Kidney (tissue), 14 donors: ENCODE measurements around the gene FAM32A. TPM values are rescaled to one million over a fixed set of nuclear protein-coding genes. Genes with fewer than 3 reads are reported as not detected.

Source experiments
- DNase-seq, 5 donors: peaks; one replicate each; pipeline ENCODE4 v3.0.0-alpha.2; 2013 to 2020
- FAIRE-seq: peaks from 2 replicates; lab custom pipeline; 2012; peaks lifted over from hg19 to GRCh38; lab: Jason Lieb, UNC
- H3K27ac ChIP-seq, 2 donors: one replicate each; pipeline ENCODE4 v1.7.0; 2013; ENCODE audit warnings: low read depth in 2 of 2, low read length in 2 of 2, inconsistent platforms in 1 of 2
- H3K27me3 ChIP-seq: one replicate; pipeline ENCODE4 v1.7.1; 2013; ENCODE audit warnings: low read length, inconsistent platforms; ENCODE audit not compliant: control insufficient read depth, insufficient read depth
- H3K36me3 ChIP-seq, 3 donors: one replicate each; pipeline versions ENCODE4 v1.7.0 to v1.7.1; 2013; ENCODE audit warnings: low read length in 3 of 3, control low read depth in 1 of 3, inconsistent platforms in 1 of 3; ENCODE audit not compliant: insufficient read depth in 3 of 3, control insufficient read depth in 2 of 3
- H3K4me1 ChIP-seq, 3 donors: one replicate each; pipeline versions ENCODE4 v1.7.0 to v1.7.1; 2013; ENCODE audit warnings: low read length in 3 of 3, inconsistent platforms in 1 of 3, low read depth in 1 of 3; ENCODE audit not compliant: control insufficient read depth in 2 of 3, insufficient read depth in 2 of 3
- H3K4me3 ChIP-seq, 3 donors: one replicate each; pipeline versions ENCODE4 v1.7.0 to v1.8.1; 2013; ENCODE audit warnings: low read length in 3 of 3, control low read depth in 1 of 3, inconsistent platforms in 1 of 3
- H3K9ac ChIP-seq, 3 donors: one replicate each; pipeline versions ENCODE4 v1.7.0 to v1.7.1; 2013; ENCODE audit warnings: low read length in 3 of 3, control low read depth in 1 of 3, inconsistent platforms in 1 of 3
- H3K9me3 ChIP-seq, 3 donors: one replicate each; pipeline versions ENCODE4 v1.7.0 to v1.7.1; 2013; ENCODE audit warnings: low read length in 3 of 3, control low read depth in 1 of 3, inconsistent platforms in 1 of 3; ENCODE audit not compliant: control insufficient read depth in 2 of 3, insufficient read depth in 1 of 3
- CTCF ChIP-seq: IDR thresholded peaks from 3 replicates; pipeline ENCODE4 v1.5.1; 2012; ENCODE audit warnings: mild to moderate bottlenecking, moderate library complexity, borderline replicate concordance; ENCODE audit not compliant: insufficient read depth; ENCODE audit errors: extremely low read depth
- intact Hi-C: fragments of 100-400 bp; cut with DNase I; formaldehyde crosslinking; loops from one replicate; pipeline ENCODE4 v1.11.1; 2022
- polyA plus RNA-seq: library from polyadenylated mRNA; stranded (reverse); fragments of 350-450 nt; fragmentation: Illumina TruSeq; extraction: RNeasy Lipid Tissue Mini Kit (QIAGEN cat#74804); gene quantifications from one replicate; pipeline ENCODE4 v1.2.3, GENCODE V29; 2014; ENCODE audit warnings: low read depth, low replicate concordance; ENCODE audit not compliant: insufficient read depth
- total RNA-seq: library from RNA; stranded (reverse); fragmentation: NEBNext Ultra II Directional; extraction: Animal tissue kit (Norgen Biotek cat#: 25700); gene quantifications from one replicate; pipeline ENCODE4 v1.2.1, GENCODE V29; 2021
- donor health status: control.
- donor health status: control.
- donor health status: control.
- donor health status: control.
- donor health status: control.
- donor health status: DM: yes; HTN: yes; CAD: no.
- donor health status: Normal renal cell carcinoma (clear cell type).

Gene FAM32A
- total and polyA plus RNA-seq, 2 donors from 2014 or later, result 53.5 to 105 TPM

GRCh38 chr19:16234552-16235445, 49.6 kb downstream of the FAM32A start:
- Histone ChIP-seq H3K9me3 (no peaks in the 10 kb centered on the region), H3K9ac (no peak overlapping the region), H3K4me3 (no peak overlapping the region), H3K27ac (no peak overlapping the region), H3K27me3 (no peaks in the 10 kb centered on the region), H3K4me1 (no peaks in the 10 kb centered on the region), H3K36me3 (peaks cover 0 to 29% (median 11%) of the 10 kb centered on the region in 3 donors)
- DNase-seq, result no peak
- no peak for FAIRE-seq
- no peak for TF ChIP-seq CTCF
- intact Hi-C loops, result no loop called here

- H3K9me3 ChIP-seq, result no peaks in the 10 kb centered on the region
- DNase-seq, result no peak
- peaks cover 0 to 19% (median 9%) of the 10 kb centered on the region in 3 donors for H3K36me3 ChIP-seq
- no peak overlapping the region for H3K9ac ChIP-seq
- no peak overlapping the region for H3K27ac ChIP-seq
- TF ChIP-seq CTCF, result no peak
- H3K27me3 ChIP-seq, result no peaks in the 10 kb centered on the region
- H3K4me1 ChIP-seq, result no peaks in the 10 kb centered on the region
- intact Hi-C loops, result no loop called here
- H3K4me3 ChIP-seq, result no peak overlapping the region
- FAIRE-seq, result no peak
These were observed 50.8 kb downstream of the FAM32A start for GRCh38 chr19:16235811-16236652.

Other genes with a start within 250 kb of the FAM32A start
- gene OR10H4, start 236.4 kb upstream of the FAM32A start, total RNA-seq, result not detected
- gene OR10H4, start 236.4 kb upstream of the FAM32A start, polyA plus RNA-seq, result not detected
- 273 TPM for gene TPM4, start 108.9 kb upstream of the FAM32A start, total RNA-seq
- gene TPM4, start 108.9 kb upstream of the FAM32A start, polyA plus RNA-seq, result 132 TPM
- gene RAB8A, start 73.5 kb upstream of the FAM32A start, total RNA-seq, result 75.6 TPM
- 38.5 TPM for gene RAB8A, start 73.5 kb upstream of the FAM32A start, polyA plus RNA-seq
- gene HSH2D, start 41.7 kb upstream of the FAM32A start, total RNA-seq, result 7.7 TPM
- gene HSH2D, start 41.7 kb upstream of the FAM32A start, polyA plus RNA-seq, result 0.41 TPM
- gene CIB3, start 11.9 kb upstream of the FAM32A start, total RNA-seq, result not detected
- not detected for gene CIB3, start 11.9 kb upstream of the FAM32A start, polyA plus RNA-seq
- 67.8 TPM for gene AP1M1, start 12.5 kb downstream of the FAM32A start, total RNA-seq
- gene AP1M1, start 12.5 kb downstream of the FAM32A start, polyA plus RNA-seq, result 56.0 TPM
- gene KLF2, start 139.4 kb downstream of the FAM32A start, total RNA-seq, result 131 TPM
- 114 TPM for gene KLF2, start 139.4 kb downstream of the FAM32A start, polyA plus RNA-seq